GM19193 (cell line): ENCODE data around the gene NUCB2.
A peak's percentile ranks its signal among the peaks of the same experiment; 100 is the strongest.

Experiments
- POLR2A ChIP-seq: IDR thresholded peaks from 4 replicates; pipeline ENCODE4 v1.6.1; 2011; ENCODE audit not compliant: insufficient read depth, insufficient read length; ENCODE audit errors: extremely low read depth

NUCB2 gene

GRCh38 chr11:17276236-17277023 is at the start of gene NUCB2:
TSS of gene NUCB2 (plus strand) at chr11:17276739. CDS start at chr11:17295324, 18,585 bp downstream.
- peak; percentile 68 for TF ChIP-seq POLR2A

GRCh38 chr11:17229481-17230152 is 46.9 kb upstream of the NUCB2 start:
- TF ChIP-seq POLR2A = no peak

GRCh38 chr11:17230867-17231851 is 45.4 kb upstream of the NUCB2 start:
- TF ChIP-seq POLR2A = no peak

- TF ChIP-seq POLR2A = no peak
These were observed 43.4 kb upstream of the NUCB2 start for GRCh38 chr11:17233101-17233500.

DNA sequence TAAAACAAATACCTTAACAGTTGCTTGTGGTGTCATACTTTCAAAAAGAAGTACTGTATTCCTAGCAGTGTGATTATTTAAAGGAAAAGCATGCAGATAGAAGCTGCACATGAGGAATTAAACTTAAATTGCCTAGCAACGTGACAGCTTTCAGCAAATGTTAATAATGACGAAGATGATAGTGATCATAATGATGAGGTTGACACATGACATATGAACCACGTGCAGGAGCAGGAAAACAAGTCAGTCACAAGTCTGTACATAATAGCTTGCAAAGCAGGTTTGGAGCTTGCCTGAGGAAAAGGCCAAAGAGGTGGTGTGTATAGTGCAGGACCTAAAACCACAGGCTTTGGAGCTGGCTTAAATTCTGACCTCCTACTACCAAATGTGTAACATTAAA is 38.2 kb upstream of the NUCB2 start:
- no peak for TF ChIP-seq POLR2A

DNA sequence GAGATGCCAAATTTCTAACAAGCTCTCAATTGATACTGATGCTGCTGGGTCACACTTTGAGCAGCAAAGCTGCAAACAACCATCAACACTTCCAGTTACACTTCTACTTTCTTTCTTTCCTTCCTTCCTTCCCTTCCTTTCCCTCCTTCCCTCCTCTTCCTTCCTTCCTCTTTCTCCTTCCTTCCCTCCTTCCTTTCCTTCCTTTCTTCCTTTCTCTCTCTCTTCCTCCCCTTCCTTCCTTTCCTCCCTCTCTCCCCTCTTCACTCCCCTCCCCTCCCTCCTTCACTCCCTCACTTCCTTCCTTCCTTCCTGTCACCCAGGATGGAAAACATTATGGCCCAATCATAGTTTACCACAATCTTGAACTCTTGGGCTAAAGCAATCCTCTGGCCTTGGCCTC is 35.8 kb upstream of the NUCB2 start:
- TF ChIP-seq POLR2A = no peak

- no peak for TF ChIP-seq POLR2A
These were observed 32.5 kb upstream of the NUCB2 start for GRCh38 chr11:17244046-17244445.

DNA sequence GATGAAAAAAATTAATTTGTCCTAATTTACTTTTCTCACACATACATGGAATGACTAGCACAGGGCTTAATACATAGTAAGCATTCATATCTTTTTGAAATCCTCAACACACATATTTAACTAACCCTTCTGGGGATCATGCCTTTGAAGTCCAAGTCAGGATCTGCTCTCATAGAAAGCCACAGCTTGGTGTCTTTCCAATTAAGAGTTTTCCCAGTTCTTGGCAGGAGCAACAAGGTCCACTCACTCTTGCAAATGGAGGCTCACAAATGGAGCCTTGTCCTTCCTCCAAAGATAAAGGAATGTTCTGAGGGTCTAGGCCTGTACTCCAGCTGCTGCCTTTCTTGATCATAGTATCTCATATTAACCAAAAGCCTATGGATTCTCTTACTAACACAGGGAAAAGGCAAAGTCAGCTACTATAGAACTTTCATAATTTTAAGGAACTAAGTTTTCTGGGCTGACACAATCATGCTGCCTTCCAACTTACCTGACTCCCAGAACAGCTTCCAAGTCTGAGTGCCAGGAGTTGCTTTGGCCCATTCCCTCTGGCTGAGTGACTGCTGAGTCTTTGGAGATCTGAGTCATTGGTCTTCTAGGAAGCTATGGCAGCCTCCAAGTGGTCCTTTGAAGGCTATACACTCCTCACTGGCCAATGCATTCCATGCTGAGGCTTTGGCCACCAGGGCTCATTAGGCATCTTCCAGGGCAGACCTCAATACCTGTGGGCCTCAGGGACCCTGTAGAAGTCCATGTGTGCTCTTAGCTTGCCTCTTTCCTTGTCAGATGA is 25.8 kb upstream of the NUCB2 start:
- no peak for TF ChIP-seq POLR2A

GRCh38 chr11:17252704-17253103 is 23.8 kb upstream of the NUCB2 start:
- no peak for TF ChIP-seq POLR2A

DNA sequence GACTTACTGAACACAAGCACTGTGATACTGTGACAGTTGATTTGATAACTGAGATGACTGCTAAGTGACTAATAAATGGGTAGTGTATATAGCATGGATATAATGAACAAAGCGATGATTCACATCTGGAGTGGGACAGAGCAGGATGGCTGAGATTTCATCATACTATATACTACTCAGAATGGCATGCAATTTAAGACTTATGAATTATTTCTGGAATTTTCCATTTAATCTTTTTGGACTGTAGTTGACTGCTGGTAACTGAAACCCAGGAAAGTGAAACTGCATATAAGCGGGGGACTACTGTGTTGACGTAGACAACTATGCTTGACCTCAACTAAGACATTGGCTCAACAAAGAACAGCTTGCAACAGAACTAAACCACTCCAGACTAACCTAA is 20.0 kb upstream of the NUCB2 start:
- TF ChIP-seq POLR2A = no peak

- TF ChIP-seq POLR2A = no peak
These were observed 19.3 kb upstream of the NUCB2 start for GRCh38 chr11:17257196-17257595.

DNA sequence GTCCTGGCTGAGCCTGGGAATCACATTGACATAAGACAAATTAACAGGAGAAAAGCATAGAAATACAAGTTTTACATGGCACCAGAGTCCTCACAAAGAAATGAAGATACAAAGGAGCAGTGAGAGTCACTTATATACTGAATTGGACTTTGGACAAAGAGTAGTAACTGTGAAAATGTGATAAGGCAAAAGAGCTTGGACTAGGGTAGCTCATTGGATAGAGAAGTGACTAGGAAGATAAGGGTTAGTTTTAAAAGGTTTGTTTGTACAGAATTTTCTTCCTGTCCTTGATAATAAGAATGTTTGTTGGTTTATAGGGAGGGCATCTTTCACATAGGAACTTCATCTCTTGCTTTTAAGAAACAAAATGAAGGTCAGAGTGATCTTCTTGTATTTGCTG is 17.9 kb upstream of the NUCB2 start:
- TF ChIP-seq POLR2A = no peak

- no peak for TF ChIP-seq POLR2A
These were observed 17.0 kb upstream of the NUCB2 start for GRCh38 chr11:17259519-17259918.

DNA sequence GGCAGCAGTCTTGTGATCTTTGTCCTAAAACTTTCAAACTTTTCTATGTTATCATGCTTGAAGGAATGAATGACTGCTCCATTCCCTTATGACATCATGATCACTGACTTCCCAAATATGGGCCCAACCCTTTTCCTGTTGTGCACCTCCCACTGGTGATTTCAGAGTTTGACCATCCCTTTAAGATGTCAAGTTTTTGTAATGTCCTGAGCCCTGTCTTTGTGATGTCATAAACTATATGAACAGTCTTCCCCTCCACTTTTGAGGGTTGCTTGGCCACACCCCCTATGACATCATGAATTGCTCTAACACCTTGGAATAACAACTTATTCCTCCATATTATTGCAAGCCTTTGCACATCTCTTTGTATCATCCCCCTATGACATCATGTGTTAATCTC is 16.5 kb upstream of the NUCB2 start:
- TF ChIP-seq POLR2A = no peak
